Head of caudate nucleus (tissue), 42 donors: ENCODE results near the gene NMNAT3.

Experiments used
- DNase-seq, 42 donors: peaks; one replicate each; pipeline versions ENCODE4 v3.0.0 to v3.0.0-alpha.2; 2020 to 2021; ENCODE audit warnings: mixed read lengths in 7 of 42
- intact Hi-C: fragments of 100-400 bp; cut with DNase I; formaldehyde crosslinking; loops from one replicate; pipeline ENCODE4 v1.15.0; 2022

Gene NMNAT3

DNA sequence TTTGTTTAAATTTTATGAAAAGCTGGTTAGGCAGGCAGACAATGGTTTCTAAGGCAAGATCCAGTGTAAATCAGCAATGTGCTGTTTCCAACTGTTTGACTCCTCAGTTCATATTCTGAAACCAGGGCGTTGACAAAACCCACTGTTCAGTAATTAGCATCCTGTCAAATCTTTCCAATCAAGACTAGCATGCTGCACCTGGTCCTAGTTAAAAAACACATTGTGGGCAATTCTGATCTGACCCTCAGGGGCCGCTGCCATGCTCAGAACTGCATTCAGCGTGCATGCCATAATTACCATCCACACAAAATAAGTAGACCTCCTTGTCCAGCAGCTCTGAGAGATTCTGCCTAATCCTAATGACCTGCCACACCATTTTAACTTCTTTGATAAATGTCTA lies 117.4 kb downstream of the NMNAT3 start:
- DNase-seq = no peak
- intact Hi-C loops = loop anchor here (5.0 kb wide), 1 partner anchor 133 kb away; no protein-coding TSS in a partner anchor

DNA sequence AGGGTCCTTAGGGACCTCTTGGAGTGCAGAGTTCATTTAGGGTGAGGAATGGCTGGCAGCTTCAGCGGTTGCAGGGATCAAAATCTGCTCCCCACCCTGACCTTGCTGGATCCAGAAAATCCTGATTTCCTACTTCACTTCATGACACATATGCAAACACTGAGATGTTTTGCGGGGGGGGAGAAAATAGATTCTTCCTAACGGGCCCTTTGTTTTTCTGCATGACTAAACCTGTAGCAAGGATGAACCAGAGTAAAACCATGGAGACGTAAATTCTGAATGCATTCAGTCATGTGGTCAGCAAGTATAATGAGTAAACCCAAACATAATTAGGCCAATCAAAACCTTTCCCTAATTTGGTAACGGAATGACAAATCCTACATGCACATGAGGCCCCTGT lies 118.2 kb downstream of the NMNAT3 start:
- no peak for DNase-seq
- intact Hi-C loops = no loop called here

DNA sequence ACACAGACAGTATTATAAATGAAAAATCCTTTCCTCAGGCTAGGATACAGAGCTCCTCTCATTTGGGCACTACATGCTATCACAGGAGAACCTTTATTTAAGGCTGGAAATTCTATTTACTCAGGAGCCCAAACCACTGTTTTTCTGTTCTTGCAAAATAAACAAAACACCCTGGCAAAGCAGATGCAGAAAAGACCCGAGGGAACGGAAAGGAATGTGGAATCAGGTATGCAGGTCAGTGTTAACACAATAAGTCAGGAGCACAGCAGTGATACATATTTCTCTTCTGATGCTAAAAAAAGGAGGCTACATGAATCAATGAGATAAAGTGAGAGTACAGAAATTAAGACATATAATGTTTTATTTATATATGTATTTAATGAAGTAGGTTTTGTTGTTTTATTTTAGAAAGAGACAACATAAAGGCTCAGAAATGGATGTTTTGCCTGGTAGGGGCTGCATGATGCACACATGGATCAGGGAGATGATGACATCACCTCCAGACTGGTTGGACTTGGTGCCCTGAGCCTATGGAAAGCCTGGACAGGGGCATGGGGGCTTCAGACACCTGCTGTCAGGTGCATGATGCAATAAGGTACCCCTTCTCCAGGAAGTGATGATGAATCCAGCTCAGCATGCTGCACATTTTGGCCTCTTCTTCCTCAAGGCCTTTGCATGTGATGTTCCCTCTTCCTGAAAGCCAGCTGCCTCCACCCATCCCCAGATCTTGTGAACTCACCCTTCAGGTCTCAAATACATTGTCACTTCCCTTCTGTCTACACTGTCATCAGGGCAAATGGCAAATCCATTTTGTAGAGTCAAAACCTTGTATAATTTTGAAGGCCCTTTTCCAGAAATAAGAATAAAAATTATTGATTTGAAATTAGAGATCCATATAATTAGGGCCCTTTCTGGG lies 119.2 kb downstream of the NMNAT3 start:
- intact Hi-C loops = no loop called here
- DNase-seq = no peak

DNA sequence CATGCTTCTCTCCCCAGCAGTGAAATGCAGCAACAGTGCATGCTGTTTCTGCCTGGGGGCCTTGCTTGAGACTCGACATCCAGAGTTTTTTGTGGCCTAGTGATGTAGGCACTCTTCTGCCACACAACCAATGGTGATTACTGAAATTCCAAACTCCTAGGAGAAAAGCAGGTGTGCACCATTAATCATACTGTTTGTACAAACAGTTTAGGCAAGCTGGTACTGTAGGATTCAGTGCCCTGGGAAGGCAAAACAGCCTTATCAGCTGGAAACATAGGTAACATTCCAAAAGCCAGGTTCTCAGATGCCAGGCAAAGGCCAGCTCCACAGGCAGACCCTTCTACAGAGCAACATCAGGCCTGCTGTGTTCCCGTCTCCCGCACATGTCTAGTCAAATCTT lies 120.7 kb downstream of the NMNAT3 start:
- intact Hi-C loops = no loop called here
- DNase-seq = no peak

DNA sequence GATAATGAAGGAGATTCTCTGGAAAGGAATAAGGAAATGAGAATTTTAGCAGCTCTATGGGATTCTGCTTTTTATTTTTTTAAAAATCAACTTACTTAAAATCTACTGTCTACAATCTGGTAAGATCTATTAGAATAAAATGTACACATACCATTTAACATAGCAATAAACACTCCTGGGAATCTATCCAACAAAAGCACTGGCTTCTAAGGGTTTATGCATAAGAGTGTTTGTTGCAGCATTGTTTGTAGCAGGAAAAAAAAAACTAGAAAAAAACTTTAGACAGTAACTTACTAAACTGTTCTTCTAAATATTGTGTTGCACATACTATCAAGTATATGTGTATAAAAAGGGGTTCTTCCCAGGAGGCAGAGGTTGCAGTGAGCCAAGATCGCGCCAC lies 122.5 kb downstream of the NMNAT3 start:
- intact Hi-C loops = no loop called here
- DNase-seq = no peak

DNA sequence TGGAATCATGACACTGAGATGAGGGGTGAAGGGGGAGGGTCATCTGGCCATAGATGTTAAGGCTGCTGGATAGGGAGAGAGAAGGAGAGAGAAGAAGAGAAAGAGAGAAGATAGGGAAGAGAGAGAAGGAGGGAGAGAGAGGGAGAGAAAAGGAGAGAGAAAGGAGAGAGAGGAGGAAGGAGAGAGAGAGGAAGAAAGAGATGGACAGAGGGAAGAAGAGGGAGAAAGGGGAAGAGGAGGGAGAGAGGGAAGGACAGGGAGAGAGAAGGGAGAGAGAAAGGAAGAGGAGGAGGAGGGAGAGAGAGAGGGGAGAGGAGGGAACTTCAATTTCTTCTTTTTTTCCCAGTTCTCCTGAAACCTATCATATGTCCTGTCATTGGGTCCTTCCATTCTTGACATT lies 123.1 kb downstream of the NMNAT3 start:
- intact Hi-C loops = no loop called here
- no peak for DNase-seq

DNA sequence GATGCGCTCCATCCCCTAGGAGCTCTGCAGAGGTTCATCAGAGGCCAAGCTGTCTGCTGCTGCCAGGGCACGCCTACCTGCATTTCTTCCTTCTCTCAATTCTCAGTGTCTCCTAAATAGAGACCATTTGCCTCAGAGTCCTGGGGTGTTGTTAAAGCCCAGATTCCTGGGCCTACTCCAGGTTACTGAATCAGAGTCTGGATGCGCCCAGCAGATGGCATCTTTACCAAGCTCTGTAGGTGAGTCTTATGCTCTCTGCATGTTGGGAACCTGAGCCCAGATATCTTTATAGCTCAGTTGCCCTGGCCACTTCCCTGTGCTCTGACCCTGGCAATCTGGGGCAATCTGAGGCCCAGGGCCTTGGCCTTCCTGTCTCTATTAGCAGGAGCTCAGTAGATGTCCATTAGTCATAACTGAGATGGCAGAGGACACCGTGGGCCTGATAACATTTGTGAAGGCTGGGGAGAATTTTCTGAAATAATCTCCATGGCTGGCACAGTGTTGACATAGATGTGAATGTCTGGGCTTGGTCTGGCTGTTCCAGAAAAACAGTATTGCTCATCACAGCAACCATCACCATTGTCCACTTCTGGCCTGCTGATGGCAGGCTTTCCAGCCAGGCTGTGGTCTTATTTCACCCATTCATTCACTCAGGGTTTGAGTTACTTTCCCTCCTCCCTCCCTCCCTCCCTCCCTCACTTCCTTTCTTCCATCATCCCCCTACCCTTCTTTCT lies 125.0 kb downstream of the NMNAT3 start:
- peak in 8 of 42 donors; percentile 30 to 60 (median 48) for DNase-seq
- intact Hi-C loops = no loop called here

DNA sequence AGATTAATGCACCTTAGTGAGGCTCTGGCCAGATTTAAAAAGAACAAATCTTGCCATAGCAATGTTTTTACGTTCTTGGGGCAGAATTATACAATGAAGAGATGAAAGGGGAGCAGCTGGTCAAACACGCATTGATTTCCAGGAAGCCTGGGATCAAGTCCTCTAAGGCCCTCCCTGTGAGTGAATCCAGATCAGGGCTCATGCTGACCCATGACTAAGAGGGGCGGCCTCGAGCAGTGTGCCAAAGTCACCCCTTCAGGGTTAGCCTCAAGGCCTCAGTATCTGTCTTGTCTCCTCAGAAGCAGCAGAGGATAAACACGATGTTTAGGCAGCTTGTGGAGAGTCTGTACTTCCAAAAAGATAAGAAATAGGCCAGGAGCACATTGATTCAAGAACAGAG lies 129.0 kb downstream of the NMNAT3 start:
- DNase-seq = peak in 1 of 42 donors; percentile 39

DNA sequence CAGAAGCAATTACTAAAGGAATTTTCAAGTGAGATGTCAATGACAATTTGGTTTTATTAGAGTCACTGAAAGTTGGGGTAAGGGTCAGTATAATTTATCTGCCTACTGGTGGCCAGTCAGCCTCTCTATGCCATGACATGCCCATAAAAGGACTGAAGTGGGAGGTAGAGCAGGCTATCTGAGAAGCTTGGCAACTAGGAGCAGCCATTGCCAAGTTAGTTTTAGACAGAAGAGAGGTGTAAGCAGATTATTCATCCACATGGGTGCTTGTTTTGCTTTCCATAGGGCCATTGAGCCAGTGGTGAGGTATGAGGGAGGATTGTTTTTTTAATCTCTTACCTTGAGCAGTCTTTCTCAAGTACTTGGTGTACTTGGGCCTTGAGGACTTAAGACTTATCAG lies 130.1 kb downstream of the NMNAT3 start:
- no peak for DNase-seq
- intact Hi-C loops = loop anchor here (10.0 kb wide), 1 partner anchor 113 kb away; no protein-coding TSS in a partner anchor

More for the DNA sequence above, 129.0 kb downstream of the NMNAT3 start:
- intact Hi-C loops = loop anchor here (10.0 kb wide), 1 partner anchor 114 kb away; no protein-coding TSS in a partner anchor

DNA sequence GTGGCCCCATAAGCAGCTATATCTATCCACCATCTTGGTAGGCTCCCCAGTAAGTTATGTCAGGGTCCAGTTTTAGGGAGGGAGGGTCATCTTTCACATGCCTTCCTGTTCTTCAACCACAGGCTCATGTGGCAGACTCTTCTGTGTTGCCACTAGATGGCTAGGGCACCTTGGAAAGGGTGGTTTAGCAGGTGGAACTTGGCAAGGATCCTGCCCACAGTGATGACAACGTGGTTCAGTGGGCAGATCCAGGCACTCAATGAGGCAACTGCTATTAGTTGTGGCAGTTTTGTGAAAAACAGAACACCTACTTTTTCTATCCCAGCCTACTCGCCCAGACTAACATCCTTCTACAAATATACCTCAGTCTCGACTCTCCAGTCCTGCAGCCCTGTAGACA lies 131.0 kb downstream of the NMNAT3 start:
- DNase-seq = peak in 1 of 42 donors; percentile 27
- intact Hi-C loops = loop anchor here (10.0 kb wide), 1 partner anchor 112 kb away; no protein-coding TSS in a partner anchor

DNA sequence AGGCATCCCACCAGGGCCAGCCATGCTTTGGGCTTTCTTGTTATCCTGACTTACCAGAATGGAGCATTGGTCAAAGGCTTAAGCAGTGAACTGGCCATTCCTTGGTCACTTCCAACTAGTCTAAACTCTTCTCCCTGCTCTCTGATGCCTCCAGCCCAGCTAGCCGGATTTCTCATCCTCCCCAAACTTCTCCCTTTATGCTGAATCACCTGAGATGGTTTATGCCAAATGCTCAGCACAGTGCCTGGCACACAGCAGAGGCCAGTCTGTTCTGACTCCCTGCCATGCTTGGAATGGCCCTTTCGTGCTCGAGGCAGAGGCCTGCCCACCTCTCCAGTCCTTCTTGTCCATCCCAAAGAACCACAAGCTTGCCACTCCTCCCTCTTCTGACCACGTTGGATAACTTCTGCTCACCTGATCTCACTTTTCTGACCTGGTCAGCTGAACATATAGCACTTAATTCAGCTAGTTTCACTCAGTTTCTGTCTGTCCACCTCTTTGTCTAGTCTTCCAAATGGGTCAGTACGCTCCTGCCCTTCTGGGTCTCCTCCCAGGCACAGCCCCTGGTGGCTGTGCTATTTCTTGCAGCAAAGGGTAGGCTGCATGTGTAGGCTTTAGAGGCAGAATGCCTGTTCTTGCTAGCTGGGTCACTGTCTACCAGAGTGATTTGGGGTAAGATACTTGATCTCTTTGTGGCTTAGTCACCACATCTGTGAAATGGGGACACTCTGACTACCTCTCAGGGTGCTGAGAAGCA lies 136.1 kb downstream of the NMNAT3 start:
- intact Hi-C loops = loop anchor here (10.0 kb wide), 1 partner anchor 107 kb away; no protein-coding TSS in a partner anchor
- no peak for DNase-seq

DNA sequence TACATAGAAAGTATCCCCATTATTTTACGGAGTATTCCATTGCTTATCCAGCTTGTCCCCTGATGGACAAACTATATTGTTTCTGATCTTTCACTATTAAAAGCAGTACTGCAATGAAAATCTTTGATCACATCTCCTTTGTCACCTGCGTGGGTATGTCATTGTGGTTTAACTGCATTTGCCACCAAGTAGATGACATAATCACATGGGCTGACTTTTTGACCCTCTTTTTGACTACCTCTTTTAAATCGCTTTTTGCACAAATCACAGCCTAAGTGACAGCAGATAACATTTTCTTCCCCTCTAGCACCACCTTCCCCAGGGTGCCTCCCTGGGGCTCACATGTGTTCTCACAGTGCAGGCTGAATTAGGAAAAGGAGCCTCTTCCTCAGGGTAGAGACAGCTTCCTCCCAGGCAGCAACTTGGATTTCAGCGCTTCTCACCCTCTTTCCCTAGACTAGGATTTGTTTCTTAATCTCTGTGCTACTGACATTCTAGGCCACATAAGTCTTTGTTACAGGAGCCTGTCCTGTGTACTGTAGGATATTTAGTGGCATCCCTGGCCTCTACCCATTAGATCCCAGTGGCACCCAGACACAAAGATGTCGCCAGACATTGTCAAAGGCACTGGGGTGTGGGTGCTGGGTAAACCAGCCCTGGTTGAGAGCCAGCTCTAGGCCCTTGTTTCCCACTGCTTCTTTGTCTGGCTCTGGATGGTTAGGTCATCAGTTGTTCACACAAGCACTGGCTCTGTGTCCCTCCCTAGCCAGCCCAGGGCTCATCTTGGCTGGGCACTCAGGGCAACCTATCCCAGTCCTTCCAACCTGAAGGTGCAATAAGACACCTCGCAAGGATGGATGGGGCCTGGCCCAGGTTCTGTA lies 136.9 kb downstream of the NMNAT3 start:
- intact Hi-C loops = loop anchor here (10.0 kb wide), 1 partner anchor 106 kb away; no protein-coding TSS in a partner anchor
- peak in 41 of 42 donors; percentile 21 to 90 (median 74) for DNase-seq

DNA sequence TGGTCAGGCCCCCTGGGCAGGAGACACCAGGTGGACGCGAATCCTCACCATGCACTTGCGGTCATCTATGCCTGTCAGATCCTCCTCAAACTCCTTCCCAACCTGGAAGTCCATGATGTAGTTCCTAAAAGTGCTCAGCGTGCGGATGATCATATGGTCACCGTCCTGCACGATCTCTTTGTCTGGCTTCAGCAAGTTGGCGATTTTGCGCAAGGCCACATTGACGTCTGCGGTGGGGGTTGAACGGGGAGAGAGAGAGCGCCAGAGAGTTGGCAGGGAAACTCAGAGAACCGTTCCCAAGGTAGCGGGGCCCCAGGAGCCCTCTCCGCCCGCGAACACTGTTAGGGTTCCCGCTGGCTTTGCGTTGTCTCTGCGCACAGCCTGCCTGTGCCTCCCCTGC lies 139.0 kb downstream of the NMNAT3 start:
- intact Hi-C loops = loop anchor here (10.0 kb wide), 1 partner anchor 396 kb away; the partner anchor contains the start of gene CLSTN2
- DNase-seq = peak in 29 of 42 donors; percentile 15 to 78 (median 48)

DNA sequence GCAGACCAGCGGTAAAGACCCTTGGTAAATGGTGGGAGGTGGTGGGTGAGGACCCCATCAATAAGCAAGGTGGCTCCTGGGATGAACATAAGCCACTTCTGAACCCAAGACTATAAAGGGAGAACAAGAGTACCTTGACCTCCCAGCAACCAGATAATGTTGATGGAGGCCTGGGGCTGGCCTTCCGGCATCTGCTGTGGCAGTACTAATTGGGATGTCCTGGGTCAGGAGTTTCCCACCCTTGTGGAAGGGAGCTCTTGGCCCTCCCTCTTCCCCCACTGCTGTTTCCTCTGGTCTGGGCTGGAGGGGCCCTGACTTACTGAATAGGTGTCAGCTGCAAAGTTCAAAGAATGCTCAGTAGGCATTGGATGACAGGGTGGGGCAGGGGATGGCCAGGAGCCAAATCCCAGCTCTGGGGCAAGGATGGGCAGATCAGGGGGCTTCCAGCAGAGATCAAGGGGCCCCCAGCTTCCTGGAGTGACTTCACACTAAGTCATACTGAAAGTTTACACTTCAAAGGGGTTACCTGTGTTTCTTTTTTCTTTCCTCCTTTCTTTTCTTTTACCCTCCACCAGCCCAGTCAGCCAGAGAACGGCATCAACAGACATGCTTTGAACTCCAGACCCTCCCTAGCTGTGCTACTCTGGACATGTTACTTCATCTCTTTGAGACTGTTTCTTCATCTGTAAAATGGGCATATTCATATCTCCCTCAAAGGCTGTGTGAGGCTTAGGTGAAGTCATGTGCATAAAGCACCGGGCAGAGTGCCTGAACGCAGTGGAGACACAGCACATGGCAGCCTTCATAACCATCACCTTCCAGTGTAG lies 139.8 kb downstream of the NMNAT3 start:
- intact Hi-C loops = loop anchor here (10.0 kb wide), 1 partner anchor 397 kb away; the partner anchor contains the start of gene CLSTN2
- no peak for DNase-seq

DNA sequence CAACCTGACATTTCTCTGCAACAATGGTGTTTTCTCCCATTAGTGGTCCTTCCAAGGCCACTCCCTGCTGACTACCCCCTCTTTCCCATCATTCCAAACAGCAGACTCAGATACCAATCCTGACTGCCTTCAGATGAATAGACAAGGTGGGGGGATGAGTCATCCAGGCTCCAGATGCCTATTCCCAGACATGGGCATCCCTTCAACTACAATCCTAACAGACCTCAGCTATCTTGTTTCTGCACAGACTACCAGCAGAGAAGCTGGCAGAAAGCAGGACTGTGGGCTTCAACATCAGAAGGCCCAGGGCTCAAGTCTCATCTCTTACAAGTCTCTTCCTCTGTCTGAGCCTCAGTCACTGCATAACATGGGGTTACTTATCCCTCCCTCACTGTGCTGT lies 140.4 kb downstream of the NMNAT3 start:
- no peak for DNase-seq

DNA sequence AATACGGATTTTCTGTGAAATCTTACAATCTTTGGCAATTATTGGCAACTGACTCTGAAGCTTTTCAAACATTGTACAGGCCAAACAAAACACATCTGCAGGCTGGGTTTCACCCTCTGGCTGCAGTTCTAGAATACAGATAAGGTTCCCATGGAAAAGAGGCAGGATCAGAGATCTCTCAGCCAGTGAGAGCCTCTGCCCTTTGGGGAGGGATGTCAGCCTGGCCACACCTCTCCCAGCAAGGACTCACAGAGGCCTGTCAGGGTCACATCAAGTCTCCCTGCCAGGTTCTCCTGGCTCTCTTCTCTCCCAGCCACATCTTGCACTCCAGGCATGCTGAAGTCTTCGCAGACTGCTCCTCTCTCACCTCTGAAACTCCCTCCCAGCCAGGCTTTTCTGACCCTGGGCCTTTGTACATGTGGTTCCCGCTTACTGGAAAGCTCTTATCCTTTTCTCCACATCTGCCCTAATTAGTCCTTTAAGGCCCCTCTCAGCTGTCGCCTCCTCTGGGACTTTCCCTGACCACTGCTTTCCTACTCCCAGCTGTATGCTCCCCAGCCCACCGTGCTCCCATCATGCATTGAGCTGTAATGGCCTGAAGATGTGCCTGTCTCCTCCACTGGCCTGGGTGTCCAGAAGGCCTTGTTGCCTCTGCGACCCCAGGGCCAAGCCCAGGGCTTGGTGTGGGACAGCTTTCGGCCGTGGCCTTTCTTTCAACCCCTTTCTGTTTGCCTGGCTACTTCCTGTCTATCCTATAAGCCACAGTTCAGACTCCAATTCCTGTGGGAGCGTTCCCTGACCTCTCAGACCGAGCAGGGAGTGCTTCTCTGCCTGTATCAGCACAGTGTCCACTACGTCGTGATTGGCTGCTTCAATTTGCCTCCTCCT lies 142.5 kb downstream of the NMNAT3 start:
- intact Hi-C loops = loop anchor here (10.0 kb wide), 1 partner anchor 400 kb away; the partner anchor contains the start of gene CLSTN2
- peak in 33 of 42 donors; percentile 17 to 79 (median 52) for DNase-seq

More for the DNA sequence above, 140.4 kb downstream of the NMNAT3 start:
- intact Hi-C loops = loop anchor here (10.0 kb wide), 1 partner anchor 397 kb away; the partner anchor contains the start of gene CLSTN2
